Fibroblast of villous mesenchyme (primary cell): ENCODE data around the gene DLGAP4. TPM values are rescaled to one million over a fixed set of nuclear protein-coding genes. Genes with fewer than 3 reads are reported as not detected.

Experiments
- DNase-seq: peaks from one replicate; pipeline ENCODE4 v3.0.0-alpha.2; 2010; ENCODE audit warnings: low read depth
- H3K4me3 ChIP-seq: 2 replicates; pipeline ENCODE4 v1.5.1; 2011; ENCODE audit warnings: low read depth, mild to moderate bottlenecking, low read length
- total RNA-seq: library from RNA; depleted of rRNA; stranded (reverse); fragments of >200 nt; gene quantifications from 2 replicates; pipeline ENCODE4 v1.2.3, GENCODE V29; 2012
- TF ChIP-seq, protein P1 (sequence below): IDR thresholded peaks from 2 replicates; pipeline ENCODE4 v1.5.1; 2012; ENCODE audit warnings: low read depth, mild to moderate bottlenecking, low read length; ENCODE audit not compliant: insufficient read depth

DLGAP4 gene
- total RNA-seq, 1 donor: 15.5 TPM

DNA sequence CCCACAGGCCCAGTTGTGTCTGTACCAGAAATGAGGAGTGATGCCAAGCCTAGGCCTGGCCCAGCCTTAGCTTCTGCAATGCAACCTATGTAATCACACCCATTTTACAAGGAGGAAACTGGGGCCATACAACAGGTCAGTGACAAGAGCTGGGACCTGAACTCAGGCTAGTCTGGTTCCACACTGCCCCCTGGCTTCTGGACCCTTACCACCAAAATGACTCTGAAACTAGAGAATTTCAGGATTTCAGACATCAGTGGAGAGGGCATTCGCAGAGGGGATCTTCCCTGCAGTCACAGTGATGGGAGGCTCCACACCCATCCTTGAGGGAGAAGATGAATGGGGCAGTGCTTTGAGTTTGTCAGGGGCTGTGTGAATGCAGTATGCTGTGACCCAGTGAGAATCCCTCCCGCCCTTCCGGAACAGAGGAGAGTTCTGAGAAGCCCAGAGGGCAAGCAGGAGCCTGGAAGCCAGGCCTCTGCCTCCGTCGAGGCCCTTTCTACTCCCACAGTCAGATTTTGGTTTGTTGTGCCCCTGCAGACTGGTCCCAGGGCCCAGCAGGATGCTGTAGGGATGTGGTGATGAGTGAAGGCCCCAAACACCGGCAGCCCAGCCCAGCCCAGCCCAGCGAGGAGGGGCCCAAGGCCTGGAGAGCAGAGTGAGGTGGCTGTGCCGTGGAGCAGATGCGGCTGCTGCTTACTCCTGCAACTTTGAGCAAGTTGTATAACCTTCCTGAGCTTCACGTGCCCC lies 187.1 kb downstream of the DLGAP4 start:
- TF ChIP-seq, protein P1, sequence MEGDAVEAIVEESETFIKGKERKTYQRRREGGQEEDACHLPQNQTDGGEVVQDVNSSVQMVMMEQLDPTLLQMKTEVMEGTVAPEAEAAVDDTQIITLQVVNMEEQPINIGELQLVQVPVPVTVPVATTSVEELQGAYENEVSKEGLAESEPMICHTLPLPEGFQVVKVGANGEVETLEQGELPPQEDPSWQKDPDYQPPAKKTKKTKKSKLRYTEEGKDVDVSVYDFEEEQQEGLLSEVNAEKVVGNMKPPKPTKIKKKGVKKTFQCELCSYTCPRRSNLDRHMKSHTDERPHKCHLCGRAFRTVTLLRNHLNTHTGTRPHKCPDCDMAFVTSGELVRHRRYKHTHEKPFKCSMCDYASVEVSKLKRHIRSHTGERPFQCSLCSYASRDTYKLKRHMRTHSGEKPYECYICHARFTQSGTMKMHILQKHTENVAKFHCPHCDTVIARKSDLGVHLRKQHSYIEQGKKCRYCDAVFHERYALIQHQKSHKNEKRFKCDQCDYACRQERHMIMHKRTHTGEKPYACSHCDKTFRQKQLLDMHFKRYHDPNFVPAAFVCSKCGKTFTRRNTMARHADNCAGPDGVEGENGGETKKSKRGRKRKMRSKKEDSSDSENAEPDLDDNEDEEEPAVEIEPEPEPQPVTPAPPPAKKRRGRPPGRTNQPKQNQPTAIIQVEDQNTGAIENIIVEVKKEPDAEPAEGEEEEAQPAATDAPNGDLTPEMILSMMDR: peak; percentile 34
- H3K4me3 ChIP-seq: no peak overlapping the region
- no peak for DNase-seq

DNA sequence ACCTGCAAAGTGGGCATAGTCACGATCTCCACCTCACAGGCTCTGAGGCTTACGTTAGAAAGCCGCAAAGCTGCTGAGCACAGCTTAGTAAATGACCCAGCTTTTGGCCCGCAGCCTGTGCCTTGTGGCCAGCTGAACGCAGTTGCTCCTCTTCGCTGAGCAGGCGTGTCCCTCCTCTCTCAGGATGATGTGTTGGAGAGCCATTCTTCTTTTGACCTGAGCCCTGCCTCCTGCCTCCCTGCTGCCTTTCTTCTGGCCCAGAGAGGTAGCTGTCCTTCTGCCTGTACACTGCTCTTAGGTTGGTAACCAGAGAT lies 187.6 kb downstream of the DLGAP4 start:
- TF ChIP-seq, protein P1: no peak
- H3K4me3 ChIP-seq: no peak overlapping the region
- DNase-seq: peak; percentile 81

DNA sequence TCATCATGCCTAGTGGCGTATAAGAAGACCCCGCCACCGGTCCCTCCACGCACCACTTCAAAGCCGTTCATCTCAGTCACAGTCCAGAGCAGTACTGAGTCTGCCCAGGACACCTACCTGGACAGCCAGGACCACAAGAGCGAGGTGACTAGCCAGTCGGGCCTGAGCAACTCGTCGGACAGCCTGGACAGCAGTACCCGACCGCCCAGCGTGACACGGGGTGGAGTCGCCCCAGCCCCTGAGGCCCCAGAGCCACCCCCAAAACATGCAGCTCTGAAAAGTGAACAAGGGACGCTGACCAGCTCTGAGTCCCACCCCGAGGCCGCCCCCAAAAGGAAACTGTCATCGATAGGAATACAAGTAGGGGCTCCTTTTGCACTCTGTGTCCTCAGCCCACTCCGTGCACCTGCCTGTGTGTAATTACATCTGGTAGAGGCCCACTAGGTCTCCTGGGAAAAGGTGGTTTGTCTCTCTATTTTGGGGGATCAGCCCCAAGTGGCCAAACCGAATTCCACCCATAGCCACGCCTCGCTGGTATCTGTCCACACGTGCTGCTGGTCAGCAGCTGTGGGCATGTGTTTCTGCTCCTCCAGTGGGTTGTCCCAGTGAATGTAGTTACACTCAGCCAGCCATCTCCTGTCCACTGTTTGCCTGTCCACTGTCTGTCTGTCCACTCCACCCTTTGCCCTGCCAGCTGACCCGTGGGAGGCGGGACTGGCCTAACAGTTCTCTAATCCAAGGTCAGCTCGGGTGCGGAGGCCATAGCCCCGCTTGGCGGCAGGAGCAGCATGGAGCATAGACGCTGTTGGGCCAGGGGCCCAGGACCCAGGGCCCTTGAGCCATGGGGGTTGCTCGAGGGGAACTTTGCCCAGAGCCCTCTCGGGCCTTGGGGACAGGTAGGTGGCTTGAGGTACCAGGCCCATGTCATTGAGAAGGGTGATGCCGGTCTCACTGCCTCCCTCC lies 190.8 kb downstream of the DLGAP4 start:
- TF ChIP-seq, protein P1: no peak
- H3K4me3 ChIP-seq: no peak overlapping the region
- DNase-seq: no peak

DNA sequence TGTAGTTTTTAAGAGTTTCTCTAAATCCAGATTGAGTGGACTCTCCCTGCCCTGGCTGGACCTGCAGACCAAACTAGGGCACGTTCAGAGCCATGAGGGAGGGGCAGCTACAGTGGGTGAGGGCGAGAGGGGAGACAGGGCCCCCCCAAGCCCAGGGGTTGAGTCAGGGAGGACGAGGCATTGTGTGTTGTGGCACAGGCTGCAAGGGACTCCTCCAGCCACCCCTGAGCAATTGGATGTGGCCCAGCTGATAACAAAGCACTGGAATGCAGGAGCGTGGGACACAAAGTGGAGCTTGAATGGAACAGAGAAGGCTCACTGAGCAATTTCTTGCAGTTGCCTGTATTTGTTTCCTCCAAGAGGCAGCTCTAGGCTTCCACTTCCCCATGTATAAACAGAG lies 191.7 kb downstream of the DLGAP4 start:
- H3K4me3 ChIP-seq: no peak overlapping the region
- TF ChIP-seq, protein P1: no peak
- no peak for DNase-seq

DNA sequence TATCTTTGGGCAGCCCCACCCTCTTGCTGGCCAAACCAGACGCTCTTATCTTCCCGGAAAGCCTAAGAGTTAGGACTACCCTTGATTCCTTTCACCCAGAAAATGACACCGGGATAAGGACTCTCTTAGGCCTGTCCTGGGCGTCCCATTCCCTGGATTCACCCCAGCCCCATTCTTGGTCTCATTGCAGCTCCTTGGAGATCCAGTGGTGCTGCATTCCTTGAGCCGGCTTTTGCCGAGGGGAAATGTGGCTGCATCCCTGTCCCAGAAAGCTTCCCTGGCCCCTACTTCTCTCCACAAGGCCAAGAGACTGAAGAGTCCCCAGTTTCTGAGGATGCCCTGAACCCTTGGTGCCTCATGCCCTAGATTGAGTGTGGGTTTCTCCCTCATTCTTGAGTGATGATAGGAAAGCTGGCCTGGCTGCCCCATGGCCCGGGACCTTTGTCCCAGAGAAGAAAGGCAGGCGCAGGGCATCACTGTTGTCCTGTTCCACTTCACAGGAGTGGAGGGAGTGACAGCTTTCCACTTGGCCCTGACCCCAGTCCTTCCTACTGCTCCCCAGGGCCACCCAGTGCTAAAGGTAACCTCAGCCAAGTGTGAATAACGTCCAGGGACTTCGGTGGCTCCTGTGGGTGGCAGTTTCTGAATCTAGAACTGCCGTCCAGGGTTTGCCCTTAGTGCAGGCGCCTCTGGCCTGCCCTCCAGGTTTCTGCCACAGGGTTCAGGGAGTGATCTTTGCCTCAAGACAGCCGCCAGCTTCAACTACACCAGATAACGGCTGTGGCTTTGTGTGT lies 192.4 kb downstream of the DLGAP4 start:
- TF ChIP-seq, protein P1: no peak
- no peak overlapping the region for H3K4me3 ChIP-seq
- no peak for DNase-seq

DNA sequence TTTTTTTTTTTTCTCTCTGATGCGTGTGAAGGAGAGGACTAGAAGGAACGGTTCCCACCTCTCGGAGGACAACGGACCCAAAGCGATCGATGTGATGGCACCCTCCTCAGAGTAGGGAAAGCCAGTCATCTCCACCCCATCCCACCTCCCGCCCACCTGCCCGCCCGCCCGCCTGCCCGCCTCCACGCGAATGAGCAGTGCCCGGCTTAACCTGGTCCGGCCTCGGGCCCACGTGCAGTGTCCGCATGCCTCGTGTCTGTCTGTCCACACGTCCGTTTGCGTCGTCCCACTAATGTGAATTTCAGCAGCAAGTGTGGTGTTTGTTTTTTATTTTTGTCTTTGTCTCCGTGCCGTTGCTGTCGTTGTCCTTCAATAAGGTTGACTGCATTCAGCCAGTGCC lies 193.1 kb downstream of the DLGAP4 start:
- H3K4me3 ChIP-seq: no peak overlapping the region
- no peak for DNase-seq
- TF ChIP-seq, protein P1: no peak
